ENCODE results near the gene DHRS11.

GRCh38 chr17:36612323-36612722 is 20.6 kb downstream of the DHRS11 start:
- TF ChIP-seq CTCF (IDR thresholded peaks at IDR 0.05) (no peak), POLR2A (IDR thresholded peaks at IDR 0.05) (no peak)

Measured in esophagus squamous epithelium (tissue), 4 donors.